Fibroblast of skin of right quadriceps (primary cell): ENCODE results near the gene HBG2.

ENCODE experiments used
- DNase-seq: peaks from one replicate; pipeline ENCODE4 v3.0.0-alpha.2; 2013

Gene HBG2

GRCh38 chr11:5226732-5227310, 27.8 kb downstream of the HBG2 start, which contains the start of gene HBB:
TSS of gene HBB (minus strand) at chr11:5227071. CDS start at chr11:5227021, 50 bp downstream.
- no peak for DNase-seq

- no peak for DNase-seq
Observed at GRCh38 chr11:5225480-5225871, 29.1 kb downstream of the HBG2 start.

- DNase-seq: no peak
Observed at GRCh38 chr11:5224538-5225479, 29.8 kb downstream of the HBG2 start.

DNA sequence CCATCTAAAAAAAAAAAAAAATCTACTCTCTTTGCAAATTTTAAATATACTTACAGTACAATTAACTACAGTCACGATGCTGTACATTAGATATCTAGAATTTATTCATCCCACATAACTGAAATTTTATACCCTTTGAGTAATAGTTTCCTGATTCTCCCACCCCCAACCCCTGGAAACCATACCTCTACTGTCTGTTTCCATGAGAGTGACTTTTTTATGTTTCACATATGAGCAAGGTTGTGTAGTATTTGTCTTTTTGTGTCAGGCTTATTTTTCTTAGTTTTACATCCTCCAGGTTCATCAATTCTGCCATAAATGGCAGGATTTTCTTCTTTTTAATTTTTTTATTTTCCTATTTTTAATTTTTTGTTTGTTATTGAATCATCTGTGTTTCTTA, 30.9 kb downstream of the HBG2 start:
- no peak for DNase-seq

GRCh38 chr11:5223146-5223545, 31.4 kb downstream of the HBG2 start:
- no peak for DNase-seq

DNA sequence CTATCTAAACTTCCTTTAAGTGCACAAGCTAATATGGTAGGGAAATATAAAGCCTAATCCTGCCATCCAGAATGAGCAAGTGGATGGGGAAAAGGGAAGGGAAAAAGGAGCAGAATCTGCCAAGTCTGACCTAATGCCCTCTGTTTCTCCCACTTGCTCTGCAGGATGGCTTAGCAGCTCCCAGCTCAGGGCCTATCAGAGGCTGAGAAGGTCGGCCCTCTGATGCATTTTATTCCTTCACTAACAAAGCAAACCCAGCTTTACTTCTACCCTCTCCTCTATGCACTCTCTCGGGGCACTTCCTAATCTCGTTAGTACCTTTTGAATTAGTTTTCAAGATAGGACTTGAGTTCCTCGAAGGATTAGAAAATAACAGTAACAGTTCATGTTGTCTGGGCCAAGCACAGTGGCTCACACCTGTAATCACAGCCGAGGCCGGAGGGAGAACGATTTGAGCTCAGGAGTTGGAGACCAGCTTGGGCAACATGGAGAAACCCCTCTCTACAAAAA, 44.1 kb downstream of the HBG2 start:
- no peak for DNase-seq

GRCh38 chr11:5204787-5205186, 49.8 kb downstream of the HBG2 start:
- peak; percentile 52 for DNase-seq

- DNase-seq: no peak
Observed at GRCh38 chr11:5203366-5203765, 51.2 kb downstream of the HBG2 start.
